ENCODE data around the gene KRTAP25-1. TPM values are rescaled to one million over a fixed set of nuclear protein-coding genes. Genes with fewer than 3 reads are reported as not detected.

KRTAP25-1 gene
- total and polyA plus RNA-seq, 10 of the 15 experiments (the other 5 are each of a cell fraction or from before 2014, with no cell fraction given): not detected

DNA sequence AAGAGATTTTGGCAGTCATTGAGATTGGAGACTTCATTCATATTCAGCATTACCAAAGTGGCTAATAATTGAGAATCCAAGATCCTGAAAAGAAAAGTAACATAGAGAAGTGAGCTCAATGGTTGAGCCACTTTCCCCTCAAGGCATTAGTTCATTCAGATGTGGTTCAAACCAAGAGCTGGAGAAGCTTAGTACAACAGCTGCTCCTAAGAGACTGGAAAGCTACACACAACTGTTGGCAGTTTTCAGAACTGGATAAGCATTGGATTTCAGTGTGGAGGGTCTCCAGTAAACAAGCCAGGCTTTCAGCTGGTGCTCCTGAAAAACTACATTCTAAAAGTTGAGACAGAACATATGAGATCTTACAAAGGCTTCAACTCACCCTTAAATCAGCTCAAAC, 44.3 kb downstream of the KRTAP25-1 start:
- ChIA-PET RAD21 (ENCODE audit: unreplicated experiment) (no interaction called here), CTCF (interaction anchor here (1.2 kb wide), 2 partner anchors 10 to 15 kb away, joined by 4 to 5 read pairs; no protein-coding TSS in a partner anchor), POLR2A (no interaction called here), SMC1A (ENCODE audit: uncharacterized antibody, unreplicated experiment) (interaction anchor here (0.6 to 0.7 kb wide), 2 partner anchors 10 to 24 kb away, joined by 3 read pairs; no protein-coding TSS in a partner anchor)
- no peak overlapping the region for H3K9ac ChIP-seq (ENCODE audit: control insufficient read depth, insufficient read depth, low read length)
- intact Hi-C loops (cut with micrococcal nuclease; ENCODE audit: unreplicated experiment): no loop called here
- H3K27ac ChIP-seq (ENCODE audit: control insufficient read depth, insufficient read depth): no peak overlapping the region
- H3K4me3 ChIP-seq: no peak overlapping the region
- H3K36me3 ChIP-seq (ENCODE audit: control insufficient read depth in 2 of 2, insufficient read depth in 2 of 2, low read length in 1 of 2): no peaks in the 10 kb centered on the region
- no peaks in the 10 kb centered on the region for H3K27me3 ChIP-seq (replicated peaks in 1 of 2; ENCODE audit: control insufficient read depth in 2 of 2, insufficient read depth in 2 of 2, low read length in 1 of 2)
- H3K4me1 ChIP-seq (ENCODE audit: control insufficient read depth, insufficient read depth, low read length): no peaks in the 10 kb centered on the region
- H3K4me2 ChIP-seq (ENCODE audit: control insufficient read depth, insufficient read depth): no peak overlapping the region
- DNase-seq (ENCODE audit: low read depth, low spot score) (no peak), ATAC-seq (no peak), FAIRE-seq (no peak)
- no peaks in the 10 kb centered on the region; the same call in 2 of the 3 replicates for H3K9me3 ChIP-seq (replicated peaks; ENCODE audit: control insufficient read depth, insufficient read depth, low read length)
- no peaks in the 10 kb centered on the region for H3K79me2 ChIP-seq (ENCODE audit: control insufficient read depth, insufficient read depth, low read length)
- no peaks in the 10 kb centered on the region for H4K20me1 ChIP-seq (ENCODE audit: control insufficient read depth, insufficient read depth)
- no peak overlapping the region for H2AFZ ChIP-seq (ENCODE audit: control insufficient read depth, low read depth, low read length)
- BruUV-seq (replicated peaks): no TSS peak
- in situ Hi-C loops (cut with MboI): no loop called here
- TF ChIP-seq DPF2 (IDR thresholded peaks at IDR 0.05) (no peak), JUNB (IDR thresholded peaks at IDR 0.05) (no peak), RCOR1 (conservative IDR thresholded peaks at IDR 0.05; ENCODE audit: low read depth, low read length) (no peak), STAT3 (IDR thresholded peaks at IDR 0.05; ENCODE audit: low read depth, low read length) (no peak), CBFB (IDR thresholded peaks at IDR 0.05; ENCODE audit: low read depth) (no peak), RBBP5 (conservative IDR thresholded peaks at IDR 0.05) (no peak), CUX1 (IDR thresholded peaks at IDR 0.05; ENCODE audit: insufficient replicate concordance, low read depth, low read length) (no peak)
- TF ChIP-seq, protein P1, sequence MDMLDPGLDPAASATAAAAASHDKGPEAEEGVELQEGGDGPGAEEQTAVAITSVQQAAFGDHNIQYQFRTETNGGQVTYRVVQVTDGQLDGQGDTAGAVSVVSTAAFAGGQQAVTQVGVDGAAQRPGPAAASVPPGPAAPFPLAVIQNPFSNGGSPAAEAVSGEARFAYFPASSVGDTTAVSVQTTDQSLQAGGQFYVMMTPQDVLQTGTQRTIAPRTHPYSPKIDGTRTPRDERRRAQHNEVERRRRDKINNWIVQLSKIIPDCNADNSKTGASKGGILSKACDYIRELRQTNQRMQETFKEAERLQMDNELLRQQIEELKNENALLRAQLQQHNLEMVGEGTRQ (IDR thresholded peaks at IDR 0.05; ENCODE audit: borderline replicate concordance, low read depth, low read length): no peak
- TF ChIP-seq, protein P2, sequence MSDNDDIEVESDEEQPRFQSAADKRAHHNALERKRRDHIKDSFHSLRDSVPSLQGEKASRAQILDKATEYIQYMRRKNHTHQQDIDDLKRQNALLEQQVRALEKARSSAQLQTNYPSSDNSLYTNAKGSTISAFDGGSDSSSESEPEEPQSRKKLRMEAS (IDR thresholded peaks at IDR 0.05; ENCODE audit: low read depth, low read length): no peak
- TF ChIP-seq, protein P3, sequence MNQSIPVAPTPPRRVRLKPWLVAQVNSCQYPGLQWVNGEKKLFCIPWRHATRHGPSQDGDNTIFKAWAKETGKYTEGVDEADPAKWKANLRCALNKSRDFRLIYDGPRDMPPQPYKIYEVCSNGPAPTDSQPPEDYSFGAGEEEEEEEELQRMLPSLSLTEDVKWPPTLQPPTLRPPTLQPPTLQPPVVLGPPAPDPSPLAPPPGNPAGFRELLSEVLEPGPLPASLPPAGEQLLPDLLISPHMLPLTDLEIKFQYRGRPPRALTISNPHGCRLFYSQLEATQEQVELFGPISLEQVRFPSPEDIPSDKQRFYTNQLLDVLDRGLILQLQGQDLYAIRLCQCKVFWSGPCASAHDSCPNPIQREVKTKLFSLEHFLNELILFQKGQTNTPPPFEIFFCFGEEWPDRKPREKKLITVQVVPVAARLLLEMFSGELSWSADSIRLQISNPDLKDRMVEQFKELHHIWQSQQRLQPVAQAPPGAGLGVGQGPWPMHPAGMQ (IDR thresholded peaks at IDR 0.05; ENCODE audit: borderline replicate concordance): no peak
- TF ChIP-seq, protein P4, sequence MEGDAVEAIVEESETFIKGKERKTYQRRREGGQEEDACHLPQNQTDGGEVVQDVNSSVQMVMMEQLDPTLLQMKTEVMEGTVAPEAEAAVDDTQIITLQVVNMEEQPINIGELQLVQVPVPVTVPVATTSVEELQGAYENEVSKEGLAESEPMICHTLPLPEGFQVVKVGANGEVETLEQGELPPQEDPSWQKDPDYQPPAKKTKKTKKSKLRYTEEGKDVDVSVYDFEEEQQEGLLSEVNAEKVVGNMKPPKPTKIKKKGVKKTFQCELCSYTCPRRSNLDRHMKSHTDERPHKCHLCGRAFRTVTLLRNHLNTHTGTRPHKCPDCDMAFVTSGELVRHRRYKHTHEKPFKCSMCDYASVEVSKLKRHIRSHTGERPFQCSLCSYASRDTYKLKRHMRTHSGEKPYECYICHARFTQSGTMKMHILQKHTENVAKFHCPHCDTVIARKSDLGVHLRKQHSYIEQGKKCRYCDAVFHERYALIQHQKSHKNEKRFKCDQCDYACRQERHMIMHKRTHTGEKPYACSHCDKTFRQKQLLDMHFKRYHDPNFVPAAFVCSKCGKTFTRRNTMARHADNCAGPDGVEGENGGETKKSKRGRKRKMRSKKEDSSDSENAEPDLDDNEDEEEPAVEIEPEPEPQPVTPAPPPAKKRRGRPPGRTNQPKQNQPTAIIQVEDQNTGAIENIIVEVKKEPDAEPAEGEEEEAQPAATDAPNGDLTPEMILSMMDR (IDR thresholded peaks at IDR 0.05 in 2 of 3, conservative IDR thresholded peaks at IDR 0.05 in 1 of 3; ENCODE audit: control insufficient read depth in 2 of 3, extremely low read depth in 1 of 3, insufficient read depth in 1 of 3, low read depth in 3 of 3, low read length in 3 of 3): no peak
